K562 (cell line): ENCODE results near the gene CYSTM1. TPM values are rescaled to one million over a fixed set of nuclear protein-coding genes. Genes with fewer than 3 reads are reported as not detected.

Experiments
- ATAC-seq: fragments of 200-7000 bp; cut with Tn5 transposase; 3 replicates; pipeline ENCODE4 v1.9.1; 2020; ENCODE audit warnings: moderate library complexity
- BruUV-seq: library from RNA; stranded (reverse); fragments of 400-500 nt; replicated peaks from 2 replicates; lab custom pipeline; 2021; lab: Mats Ljungman, UMichigan
- CTCF ChIA-PET: fragments of 300-600 bp; formaldehyde crosslinking; extraction: SDS; loops from one replicate; lab custom pipeline; 2021; ENCODE audit warnings: low intra/inter-chr PET ratio; lab: Yijun Ruan, JAX
- POLR2A ChIA-PET: fragments of 300-600, 350-650 bp; sonication (Branson Sonifier 250); formaldehyde crosslinking; extraction: SDS; loops from one replicate; lab custom pipeline; 2021; ENCODE audit warnings: antibody characterized with exemption, inconsistent platforms; lab: Yijun Ruan, JAX
- DNase-seq, 4 experiments: peaks; one replicate each; pipeline versions ENCODE4 v3.0.0 to v3.0.0-alpha.2; 2011 to 2018; ENCODE audit warnings: low spot score in 3 of 4, mixed read lengths in 3 of 4; ENCODE audit errors: extremely low read depth in 1 of 4
- FAIRE-seq: peaks from 2 replicates; lab custom pipeline; 2011; peaks lifted over from hg19 to GRCh38; lab: Jason Lieb, UNC
- H2AFZ ChIP-seq: 2 replicates; pipeline ENCODE4 v1.6.0; 2011; ENCODE audit warnings: low read depth, low read length, control low read depth, inconsistent platforms
- H3K27ac ChIP-seq: fragments of 200-600 bp; 3 replicates; pipeline ENCODE4 v1.8.0; 2011; ENCODE audit warnings: low read depth, mild to moderate bottlenecking, control low read depth, inconsistent platforms, low read length, moderate library complexity, mixed read lengths; ENCODE audit errors: extremely low read depth
- H3K27me3 ChIP-seq, 2 experiments: fragments of 300-600 bp in 1 of 2; 2 replicates in 1 of 2; 3 replicates in 1 of 2; pipeline versions ENCODE4 v1.6.0 to v1.8.0; 2011; ENCODE audit warnings: inconsistent platforms in 2 of 2, low read length in 2 of 2, mild to moderate bottlenecking in 1 of 2, mixed read lengths in 1 of 2, moderate library complexity in 1 of 2; ENCODE audit not compliant: control insufficient read depth in 2 of 2, insufficient read depth in 2 of 2
- H3K36me3 ChIP-seq: fragments of 300-600 bp; 3 replicates; pipeline ENCODE4 v1.8.0; 2011; ENCODE audit warnings: mild to moderate bottlenecking, low read length, inconsistent platforms; ENCODE audit not compliant: control insufficient read depth, insufficient read depth
- H3K4me1 ChIP-seq, 2 experiments: fragments of 200-600 bp in 1 of 2; replicated peaks in 1 of 2; 2 replicates in 1 of 2; 3 replicates in 1 of 2; pipeline versions ENCODE4 v1.5.1 to v1.8.0; 2011; ENCODE audit warnings: inconsistent platforms in 2 of 2, low read length in 2 of 2, mild to moderate bottlenecking in 1 of 2, mixed read lengths in 1 of 2, moderate library complexity in 1 of 2; ENCODE audit not compliant: control insufficient read depth in 2 of 2, insufficient read depth in 2 of 2
- H3K4me2 ChIP-seq: 2 replicates; pipeline ENCODE4 v1.6.1; 2011; ENCODE audit warnings: low read length, control low read depth, inconsistent platforms, mixed read lengths; ENCODE audit not compliant: insufficient read depth
- H3K4me3 ChIP-seq: fragments of 200-600 bp; sonication (generic), shearing (Covaris generic); 2 replicates; pipeline ENCODE4 v1.5.1; 2016; ENCODE audit warnings: control low read depth, inconsistent platforms
- H3K79me2 ChIP-seq: fragments of 200-600 bp; 3 replicates; pipeline ENCODE4 v1.8.0; 2011; ENCODE audit warnings: low read length, inconsistent platforms; ENCODE audit not compliant: control insufficient read depth, insufficient read depth
- H3K9ac ChIP-seq, 2 experiments: 2 replicates each; pipeline versions ENCODE4 v1.6.0 to v1.6.1; 2011; ENCODE audit warnings: low read depth in 2 of 2, low read length in 2 of 2, control low read depth in 1 of 2, inconsistent platforms in 1 of 2, mild to moderate bottlenecking in 1 of 2, mixed read lengths in 1 of 2; ENCODE audit not compliant: insufficient read depth in 1 of 2
- H3K9me1 ChIP-seq: one replicate; pipeline ENCODE4 v1.6.0; 2011; ENCODE audit warnings: inconsistent platforms, mild to moderate bottlenecking, low read length, moderate library complexity; ENCODE audit not compliant: control insufficient read depth, insufficient read depth
- H3K9me3 ChIP-seq: replicated peaks from 2 replicates; pipeline ENCODE4 v1.5.1; 2011; ENCODE audit warnings: low read depth, low read length, inconsistent platforms; ENCODE audit not compliant: control insufficient read depth, insufficient read depth
- H4K20me1 ChIP-seq: replicated peaks from 2 replicates; pipeline ENCODE4 v1.6.1; 2011; ENCODE audit warnings: low read length, inconsistent platforms, mixed read lengths; ENCODE audit not compliant: control insufficient read depth, insufficient read depth
- FOXJ2 ChIP-seq: fragments of 200-800 bp; sonication (Bioruptor generic); IDR thresholded peaks from 2 replicates; pipeline ENCODE4 v1.6.1; 2016; ENCODE audit warnings: missing genetic modification characterization, missing compliant biosample characterization
- GTF3C2 ChIP-seq: IDR thresholded peaks from 3 replicates; pipeline ENCODE4 v1.6.1; 2011; ENCODE audit warnings: borderline replicate concordance, mild to moderate bottlenecking, moderate library complexity; ENCODE audit not compliant: insufficient read length; ENCODE audit errors: extremely low read depth
- HDAC1 ChIP-seq, 2 experiments: fragments of 450-650 bp; IDR thresholded peaks; 2 replicates each; pipeline ENCODE4 v1.6.1; 2016 to 2017; ENCODE audit warnings: inconsistent platforms in 1 of 2, mild to moderate bottlenecking in 1 of 2, moderate library complexity in 1 of 2
- HDAC6 ChIP-seq: IDR thresholded peaks from 2 replicates; pipeline ENCODE4 v1.6.1; 2012; ENCODE audit warnings: low read depth, mild to moderate bottlenecking, control low read depth, inconsistent platforms, low read length, moderate library complexity
- MAX ChIP-seq: sonication (generic); formaldehyde crosslinking; IDR thresholded peaks from 2 replicates; pipeline ENCODE4 v1.9.0; 2022; ENCODE audit warnings: mild to moderate bottlenecking, missing genetic modification reagents
- NRF1 ChIP-seq, 2 experiments: fragments of 450-650 bp; IDR thresholded peaks in 1 of 2; conservative IDR thresholded peaks in 1 of 2; 2 replicates each; pipeline ENCODE4 v1.6.1; 2014; ENCODE audit warnings: mild to moderate bottlenecking in 2 of 2
- TARDBP ChIP-seq: fragments of 450-650 bp; IDR thresholded peaks from 2 replicates; pipeline ENCODE4 v1.6.1; 2016
- ZBTB5 ChIP-seq: fragments of 450-650 bp; IDR thresholded peaks from 2 replicates; pipeline ENCODE4 v1.6.1; 2017; ENCODE audit warnings: antibody characterized with exemption
- ZNF140 ChIP-seq: fragments of 250-450 bp; sonication (Bioruptor Pico); IDR thresholded peaks from 2 replicates; pipeline ENCODE4 v1.8.0; 2021; ENCODE audit warnings: moderate library complexity, mild to moderate bottlenecking, inconsistent platforms
- ZNF764 ChIP-seq: fragments of 250-450 bp; sonication (Bioruptor Pico); IDR thresholded peaks from 2 replicates; pipeline ENCODE4 v1.4.0; 2020; ENCODE audit warnings: low read depth, mild to moderate bottlenecking, moderate library complexity
- WGBS: fragments of 100-300 bp; shearing (Covaris generic); methylation state at CpG from one replicate; pipeline ENCODE4 v1.1.6; 2016; ENCODE audit warnings: low coverage, mixed read lengths; ENCODE audit not compliant: insufficient coverage; ENCODE audit errors: missing lambda C conversion rate; 5-methylcytosine and 5-hydroxymethylcytosine counted together
- in situ Hi-C: fragments of 300-500 bp; cut with MboI; formaldehyde crosslinking; loops from 4 replicates; pipeline ENCODE4 v1.15.0; 2018; ENCODE audit warnings: inconsistent platforms, mixed read lengths
- intact Hi-C: fragments of 100-400 bp; cut with micrococcal nuclease; formaldehyde crosslinking; loops from 2 replicates; pipeline ENCODE4 v1.14.2; 2022
- polyA plus RNA-seq, 8 experiments: library from polyadenylated mRNA; depleted of rRNA in 4 of 8; stranded (reverse) in 5 of 8; unstranded in 3 of 8; fragments of >200 nt; fragmentation: Nextera tagmentation in 2 of 8; fragmentation: Illumina TruSeq in 1 of 8; extraction: Ambion mirVana in 2 of 8; extraction: Trizol in 1 of 8; gene quantifications; 2 replicates each; pipeline versions ENCODE4 v1.2.1 to v1.2.3, GENCODE V29; 2011 to 2014; ENCODE audit warnings: inconsistent platforms in 1 of 8, missing spikeins in 1 of 8
- total RNA-seq, 7 experiments: library from RNA; depleted of rRNA in 6 of 7; stranded (reverse); fragments of >200 nt in 6 of 7; fragmentation: Illumina TruSeq in 2 of 7; extraction: Trizol in 2 of 7; gene quantifications; 2 replicates each; pipeline versions ENCODE4 v1.2.1 to v1.2.3, GENCODE V29; 2011 to 2021; ENCODE audit warnings: low replicate concordance in 1 of 7

The CYSTM1 gene
- total and polyA plus RNA-seq, 9 of the 15 experiments (the other 6 are each of a cell fraction or from before 2014, with no cell fraction given): 76.1 to 422 (median 108) TPM

- FAIRE-seq: no peak
- POLR2A ChIA-PET: interaction anchor here (0.5 to 2.0 kb wide), 4 partner anchors 8 to 234 kb away, joined by 3 to 4 read pairs (median 4); no protein-coding TSS in a partner anchor
- peaks cover 0 to 19% of the 10 kb centered on the region in 2 experiments; a peak in 2 of 5 replicates for H3K27me3 ChIP-seq
- CTCF ChIA-PET: interaction anchor here (0.7 to 6.7 kb wide), 4 partner anchors 10 to 588 kb away, joined by 3 to 59 read pairs (median 4); no protein-coding TSS in a partner anchor
- peak overlapping the region in 1 of 2 experiments; percentile 82; a peak in 1 of 4 replicates for H3K9ac ChIP-seq
- no peak overlapping the region for H2AFZ ChIP-seq
- H4K20me1 ChIP-seq: peaks cover 30% of the 10 kb centered on the region
- no peak overlapping the region for H3K4me2 ChIP-seq
- H3K36me3 ChIP-seq: no peaks in the 10 kb centered on the region
- H3K9me3 ChIP-seq: no peaks in the 10 kb centered on the region
- WGBS: 49% methylated on average over 10 of the region's 14 CpGs
- BruUV-seq: no TSS peak
- no peak for ATAC-seq
- H3K79me2 ChIP-seq: no peaks in the 10 kb centered on the region
- in situ Hi-C loops (no loop called here), intact Hi-C loops (no loop called here)
- no peak overlapping the region for H3K27ac ChIP-seq
- H3K4me1 ChIP-seq: peaks cover 2 to 12% of the 10 kb centered on the region in 2 experiments; a peak in 3 of 5 replicates
- DNase-seq: no peak
- TF ChIP-seq NRF1 (conservative IDR thresholded peaks at IDR 0.05 in 1 of 2, IDR thresholded peaks at IDR 0.05 in 1 of 2): no peak
- TF ChIP-seq MAX: no peak
- no peak for TF ChIP-seq ZNF764 (CRISPR knock-in tag)
- no peak overlapping the region for H3K4me3 ChIP-seq
- no peaks in the 10 kb centered on the region for H3K9me1 ChIP-seq
Measured at GRCh38 chr5:140146523-140146842, 28.5 kb upstream of the CYSTM1 start.

GRCh38 chr5:140147460-140147859, 27.5 kb upstream of the CYSTM1 start:
- Histone ChIP-seq H3K4me2 (no peak overlapping the region), H3K9ac (no peak overlapping the region), H3K9me3 (no peaks in the 10 kb centered on the region), H3K27ac (no peak overlapping the region), H3K9me1 (no peaks in the 10 kb centered on the region), H3K36me3 (no peaks in the 10 kb centered on the region), H3K27me3 (peaks cover 0 to 19% of the 10 kb centered on the region in 2 experiments; a peak in 2 of 5 replicates), H3K4me1 (peaks cover 2 to 16% of the 10 kb centered on the region in 2 experiments; a peak in 3 of 5 replicates), H2AFZ (no peak overlapping the region), H3K79me2 (no peaks in the 10 kb centered on the region), H4K20me1 (peaks cover 30% of the 10 kb centered on the region), H3K4me3 (no peak overlapping the region)
- CTCF ChIA-PET: interaction anchor here (1.0 to 6.7 kb wide), 2 partner anchors 9 to 72 kb away, joined by 4 to 59 read pairs; no protein-coding TSS in a partner anchor
- intact Hi-C loops (no loop called here), in situ Hi-C loops (no loop called here)
- FAIRE-seq (no peak), DNase-seq (no peak), ATAC-seq (no peak)
- BruUV-seq: no TSS peak
- WGBS: 11% methylated on average over 1 of the region's 1 CpG
- POLR2A ChIA-PET: interaction anchor here (1.4 kb wide), 1 partner anchor 12 kb away, joined by 4 read pairs; no protein-coding TSS in a partner anchor
- no peak for TF ChIP-seq GTF3C2
- TF ChIP-seq HDAC1 (IDR thresholded peaks at IDR 0.05): no peak
- TF ChIP-seq TARDBP: no peak
- no peak for TF ChIP-seq ZBTB5
- no peak for TF ChIP-seq FOXJ2 (tag)
- TF ChIP-seq HDAC6: no peak
- TF ChIP-seq ZNF140 (CRISPR knock-in tag): no peak
